OCI-LY1 (cell line): ENCODE measurements around the gene TSC22D4.

Experiments
- H2AFZ ChIP-seq: fragments of 200-600 bp; sonication (generic), shearing (Covaris generic); 2 replicates; pipeline ENCODE4 v1.6.0; 2014; ENCODE audit warnings: antibody characterized with exemption, mild to moderate bottlenecking, low read length
- H3F3A ChIP-seq: fragments of 200-600 bp; sonication (generic), shearing (Covaris generic); 2 replicates; pipeline ENCODE4 v1.6.0; 2014; ENCODE audit warnings: mild to moderate bottlenecking, antibody characterized with exemption, low read length, moderate library complexity; ENCODE audit not compliant: insufficient read depth
- H3K27ac ChIP-seq: fragments of 200-600 bp; sonication (generic); 2 replicates; pipeline ENCODE4 v1.5.1; 2014; ENCODE audit warnings: low read length, mixed run types, mild to moderate bottlenecking, low read depth; ENCODE audit not compliant: poor library complexity, severe bottlenecking
- H3K27me3 ChIP-seq: fragments of 200-600 bp; sonication (generic); 2 replicates; pipeline ENCODE4 v1.6.0; 2014; ENCODE audit warnings: antibody characterized with exemption, mild to moderate bottlenecking, low read length, moderate library complexity; ENCODE audit not compliant: insufficient read depth
- H3K36me3 ChIP-seq: fragments of 200-600 bp; sonication (generic); 2 replicates; pipeline ENCODE4 v1.6.1; 2014; ENCODE audit warnings: mild to moderate bottlenecking, antibody characterized with exemption, low read length, moderate library complexity, mixed read lengths; ENCODE audit not compliant: insufficient read depth
- H3K4me1 ChIP-seq: fragments of 200-600 bp; sonication (generic); 2 replicates; pipeline ENCODE4 v1.5.1; 2014; ENCODE audit warnings: mild to moderate bottlenecking, low read length, moderate library complexity; ENCODE audit not compliant: insufficient read depth, severe bottlenecking
- H3K4me2 ChIP-seq: fragments of 200-600 bp; sonication (generic), shearing (Covaris generic); 2 replicates; pipeline ENCODE4 v1.6.1; 2014; ENCODE audit warnings: low read length
- H3K4me3 ChIP-seq: fragments of 200-600 bp; sonication (generic); 2 replicates; pipeline ENCODE4 v1.5.1; 2014; ENCODE audit warnings: low read length, low read depth, mild to moderate bottlenecking, mixed read lengths; ENCODE audit not compliant: poor library complexity, severe bottlenecking
- H3K79me2 ChIP-seq: fragments of 200-600 bp; shearing (Covaris generic); 2 replicates; pipeline ENCODE4 v1.6.1; 2016; ENCODE audit warnings: mixed run types, low read length, mixed read lengths; ENCODE audit not compliant: insufficient read depth
- H3K9ac ChIP-seq: fragments of 200-600 bp; sonication (generic), shearing (Covaris generic); 2 replicates; pipeline ENCODE4 v1.6.1; 2014; ENCODE audit warnings: mild to moderate bottlenecking, low read length, mixed read lengths
- H3K9me2 ChIP-seq: fragments of 200-600 bp; sonication (generic), shearing (Covaris generic); 2 replicates; pipeline ENCODE4 v1.6.1; 2014; ENCODE audit warnings: low read depth, mild to moderate bottlenecking, low read length, mixed read lengths
- H3K9me3 ChIP-seq: fragments of 200-600 bp; shearing (Covaris generic); 2 replicates; pipeline ENCODE4 v1.6.1; 2014; ENCODE audit warnings: low read length, mixed read lengths
- H4K20me1 ChIP-seq: fragments of 200-600 bp; sonication (generic), shearing (Covaris generic); 2 replicates; pipeline ENCODE4 v1.6.0; 2016; ENCODE audit warnings: mild to moderate bottlenecking, low read length; ENCODE audit not compliant: insufficient read depth
- CTCF ChIP-seq: fragments of 200-600 bp; sonication (generic), shearing (Covaris generic); IDR thresholded peaks from 2 replicates; pipeline ENCODE4 v1.5.1; 2017; ENCODE audit warnings: mild to moderate bottlenecking, antibody characterized with exemption, low read length, moderate library complexity, mixed read lengths
- EZH2 ChIP-seq: fragments of 200-600 bp; sonication (generic), shearing (Covaris generic); IDR thresholded peaks from 2 replicates; pipeline ENCODE4 v1.8.0; 2017; ENCODE audit warnings: borderline replicate concordance, mixed run types, mild to moderate bottlenecking, antibody characterized with exemption, low read length, moderate library complexity, mixed read lengths

The TSC22D4 gene

DNA sequence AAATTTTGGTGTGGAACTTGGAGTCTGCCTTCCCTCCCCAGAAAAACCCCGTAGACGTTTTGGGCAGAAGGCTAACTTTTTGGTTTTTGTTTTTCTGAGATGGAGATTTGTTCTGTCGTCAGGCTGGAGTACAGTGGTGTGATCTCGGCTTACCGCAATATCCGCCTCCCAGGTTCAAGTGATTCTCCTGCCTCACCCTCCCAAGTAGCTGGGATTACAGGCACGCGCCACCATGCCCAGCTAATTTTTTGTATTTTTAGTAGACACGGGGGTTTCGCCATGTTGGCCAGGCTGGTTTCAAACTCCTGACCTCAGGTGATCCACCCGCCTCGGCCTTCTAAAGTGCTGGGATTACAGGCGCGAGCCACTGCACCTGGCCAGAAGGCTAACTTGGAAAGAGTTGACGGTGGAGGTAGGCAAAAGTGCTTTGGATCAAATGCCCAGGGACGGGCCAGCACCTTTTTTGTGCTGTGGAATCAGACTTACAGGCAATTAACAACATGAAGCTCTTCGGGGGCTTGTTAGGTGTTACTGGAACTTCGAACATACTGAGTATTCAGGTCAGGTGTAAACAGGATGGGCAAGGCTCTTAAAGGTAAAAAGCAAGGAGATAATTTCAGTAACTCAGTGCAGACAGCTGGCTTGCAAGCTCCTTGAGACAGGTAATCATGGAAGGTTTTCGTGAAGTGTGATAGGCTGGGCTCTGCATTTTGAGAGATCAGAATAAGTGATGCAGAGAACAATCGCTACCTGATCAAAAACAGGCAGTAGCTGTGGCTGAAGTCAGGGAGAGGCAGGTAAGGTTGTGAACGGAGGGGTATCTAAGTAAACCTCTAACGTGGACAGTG is 44.5 kb downstream of the TSC22D4 start:
- H3K36me3 ChIP-seq: peaks cover 52% of the 10 kb centered on the region
- peaks cover 58% of the 10 kb centered on the region for H3K4me1 ChIP-seq
- H3K4me2 ChIP-seq: peak overlapping the region; percentile 93
- no peaks in the 10 kb centered on the region for H4K20me1 ChIP-seq
- H3K27ac ChIP-seq: peak overlapping the region; percentile 92
- H3K9ac ChIP-seq: peak overlapping the region; percentile 91
- H3F3A ChIP-seq: 0 out of 2 replicates have a peak, but pooled peaks cover 9% of the 10 kb centered on the region
- no peaks in the 10 kb centered on the region for H3K9me3 ChIP-seq
- peaks cover 6% of the 10 kb centered on the region; the same call in 1 of the 2 replicates for H3K79me2 ChIP-seq
- H2AFZ ChIP-seq: no peak overlapping the region
- no peaks in the 10 kb centered on the region for H3K27me3 ChIP-seq
- no peaks in the 10 kb centered on the region for H3K9me2 ChIP-seq
- peak overlapping the region; percentile 84 for H3K4me3 ChIP-seq
- TF ChIP-seq CTCF (no peak), EZH2 (no peak)

DNA sequence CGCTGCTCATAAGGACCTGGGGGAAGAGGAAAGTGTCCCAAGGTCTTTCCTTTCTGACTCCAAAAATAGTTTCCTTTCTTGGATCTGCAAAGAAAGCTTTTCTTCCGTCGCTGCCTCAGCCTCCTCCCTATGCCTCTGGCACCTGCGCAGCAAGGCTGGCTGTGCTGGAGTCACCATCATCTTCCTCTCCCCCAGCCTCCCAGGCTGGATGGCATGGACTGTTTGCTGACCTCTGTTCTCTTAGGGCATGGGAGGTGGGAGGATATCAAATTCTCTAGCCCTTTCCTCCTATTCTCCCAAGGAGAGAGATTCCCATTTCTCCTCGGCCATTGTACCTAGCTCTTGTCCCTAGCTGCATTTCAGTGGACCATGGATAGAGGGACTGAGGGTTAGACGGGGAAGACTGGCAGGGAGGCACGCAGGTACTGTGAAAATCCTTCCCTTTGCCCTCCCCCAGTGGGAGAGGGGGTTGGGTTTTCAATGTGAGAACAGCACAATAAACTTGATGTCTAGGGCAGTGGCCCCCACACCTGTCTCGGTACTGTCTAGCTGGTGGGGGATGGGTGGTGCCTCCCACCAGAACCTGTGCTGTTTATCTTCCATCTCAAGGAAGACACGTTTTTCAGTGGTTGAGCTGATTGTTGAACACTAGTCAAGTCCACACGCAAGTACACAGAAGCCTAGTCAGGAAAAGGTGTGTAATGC is 45.3 kb downstream of the TSC22D4 start:
- Histone ChIP-seq H3K4me1 (peaks cover 58% of the 10 kb centered on the region), H3K27me3 (no peaks in the 10 kb centered on the region), H3K4me3 (no peak overlapping the region), H3K36me3 (peaks cover 52% of the 10 kb centered on the region), H3K9me2 (no peaks in the 10 kb centered on the region), H3F3A (0 out of 2 replicates have a peak, but pooled peaks cover 9% of the 10 kb centered on the region), H3K9ac (peak overlapping the region; percentile 13; the same call in 1 of the 2 replicates), H3K27ac (peak overlapping the region; percentile 92), H2AFZ (no peak overlapping the region), H3K79me2 (peaks cover 6% of the 10 kb centered on the region; the same call in 1 of the 2 replicates), H3K4me2 (peak overlapping the region; percentile 93), H3K9me3 (no peaks in the 10 kb centered on the region), H4K20me1 (no peaks in the 10 kb centered on the region)
- TF ChIP-seq EZH2 (no peak), CTCF (no peak)

GRCh38 chr7:100433276-100433591 is 45.8 kb downstream of the TSC22D4 start:
- Histone ChIP-seq H4K20me1 (no peaks in the 10 kb centered on the region), H3K27me3 (no peaks in the 10 kb centered on the region), H3K36me3 (peaks cover 52% of the 10 kb centered on the region), H3K9me2 (no peaks in the 10 kb centered on the region), H3K9me3 (no peaks in the 10 kb centered on the region), H3F3A (0 out of 2 replicates have a peak, but pooled peaks cover 9% of the 10 kb centered on the region), H3K27ac (peak overlapping the region; percentile 92), H3K79me2 (peaks cover 6% of the 10 kb centered on the region; the same call in 1 of the 2 replicates), H3K4me3 (no peak overlapping the region), H3K4me1 (peaks cover 61% of the 10 kb centered on the region), H2AFZ (no peak overlapping the region), H3K4me2 (no peak overlapping the region; the same call in 1 of the 2 replicates), H3K9ac (no peak overlapping the region; the same call in 1 of the 2 replicates)
- no peak for TF ChIP-seq EZH2
- TF ChIP-seq CTCF: no peak
